ENCODE data around the gene CNTNAP5. TPM values are rescaled to one million over a fixed set of nuclear protein-coding genes. Genes with fewer than 3 reads are reported as not detected.
A peak's percentile ranks its signal among the peaks of the same experiment; 100 is the strongest.

CNTNAP5 gene
- total RNA-seq, 2 donors from 2014 or later = 0.11 TPM; not detected in 1

- peak; percentile 10 for DNase-seq (ENCODE audit: low spot score)
- TF ChIP-seq POLR2AphosphoS5 (IDR thresholded peaks at IDR 0.05) = peak; percentile 33
- no peak for TF ChIP-seq CTCF (IDR thresholded peaks at IDR 0.05)
- no peak for TF ChIP-seq POLR2A (IDR thresholded peaks at IDR 0.05)
- Histone ChIP-seq H3K36me3 (no peaks in the 10 kb centered on the region), H3K27me3 (replicated peaks; ENCODE audit: insufficient read depth) (no peaks in the 10 kb centered on the region), H3K9me3 (no peaks in the 10 kb centered on the region), H3K4me3 (no peak overlapping the region), H3K4me1 (replicated peaks) (no peaks in the 10 kb centered on the region), H3K27ac (no peak overlapping the region)
- intact Hi-C loops (cut with DNase I) = no loop called here
- WGBS = 15% methylated on average over 6 of the region's 6 CpGs
Observed at GRCh38 chr2:124149571-124149970, 124.5 kb downstream of the CNTNAP5 start.

GRCh38 chr2:124151691-124152090, 126.6 kb downstream of the CNTNAP5 start:
- Histone ChIP-seq H3K27ac (no peak overlapping the region), H3K9me3 (no peaks in the 10 kb centered on the region), H3K27me3 (replicated peaks; ENCODE audit: insufficient read depth) (no peaks in the 10 kb centered on the region), H3K4me1 (replicated peaks) (no peaks in the 10 kb centered on the region), H3K36me3 (no peaks in the 10 kb centered on the region), H3K4me3 (no peak overlapping the region)
- WGBS = 87% methylated on average over 4 of the region's 4 CpGs
- intact Hi-C loops (cut with DNase I) = no loop called here
- TF ChIP-seq POLR2A (IDR thresholded peaks at IDR 0.05) (no peak), CTCF (IDR thresholded peaks at IDR 0.05) (no peak), POLR2AphosphoS5 (IDR thresholded peaks at IDR 0.05) (no peak)
- no peak for DNase-seq (ENCODE audit: low spot score)

DNA sequence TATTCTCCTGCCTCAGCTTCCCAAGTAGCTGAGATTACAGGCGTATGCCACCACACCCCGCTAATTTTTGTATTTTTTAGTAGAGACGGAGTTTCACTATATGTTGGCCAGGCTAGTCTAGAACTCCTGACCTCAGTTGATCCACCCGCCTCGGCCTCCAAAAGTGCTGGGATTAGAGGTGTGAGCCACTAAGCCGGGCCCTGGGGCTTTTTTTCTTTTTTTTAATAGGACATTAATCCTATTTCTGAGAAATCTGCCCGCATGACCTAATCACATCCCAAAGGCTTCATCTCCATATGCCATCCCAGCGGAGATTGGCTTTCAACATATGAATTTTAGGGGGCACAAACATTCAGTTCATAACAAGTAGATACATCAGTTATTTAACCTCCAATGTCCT, 128.6 kb downstream of the CNTNAP5 start:
- no peaks in the 10 kb centered on the region for H3K9me3 ChIP-seq
- no peak overlapping the region for H3K27ac ChIP-seq
- no peaks in the 10 kb centered on the region for H3K4me1 ChIP-seq (replicated peaks)
- intact Hi-C loops (cut with DNase I) = no loop called here
- no peaks in the 10 kb centered on the region for H3K27me3 ChIP-seq (replicated peaks; ENCODE audit: insufficient read depth)
- no peaks in the 10 kb centered on the region for H3K36me3 ChIP-seq
- 87% methylated on average over 8 of the region's 8 CpGs for WGBS
- TF ChIP-seq POLR2A (IDR thresholded peaks at IDR 0.05) (no peak), CTCF (IDR thresholded peaks at IDR 0.05) (no peak), POLR2AphosphoS5 (IDR thresholded peaks at IDR 0.05) (no peak)
- no peak overlapping the region for H3K4me3 ChIP-seq
- no peak for DNase-seq (ENCODE audit: low spot score)

- WGBS = 66% methylated on average over 1 of the region's 1 CpG
- Histone ChIP-seq H3K9me3 (no peaks in the 10 kb centered on the region), H3K27ac (no peak overlapping the region), H3K27me3 (replicated peaks; ENCODE audit: insufficient read depth) (no peaks in the 10 kb centered on the region), H3K36me3 (no peaks in the 10 kb centered on the region), H3K4me3 (no peak overlapping the region), H3K4me1 (replicated peaks) (no peaks in the 10 kb centered on the region)
- intact Hi-C loops (cut with DNase I) = no loop called here
- no peak for DNase-seq (ENCODE audit: low spot score)
- TF ChIP-seq POLR2A (IDR thresholded peaks at IDR 0.05) (no peak), CTCF (IDR thresholded peaks at IDR 0.05) (no peak), POLR2AphosphoS5 (IDR thresholded peaks at IDR 0.05) (no peak)
Observed at GRCh38 chr2:124159166-124159565, 134.1 kb downstream of the CNTNAP5 start.

DNA sequence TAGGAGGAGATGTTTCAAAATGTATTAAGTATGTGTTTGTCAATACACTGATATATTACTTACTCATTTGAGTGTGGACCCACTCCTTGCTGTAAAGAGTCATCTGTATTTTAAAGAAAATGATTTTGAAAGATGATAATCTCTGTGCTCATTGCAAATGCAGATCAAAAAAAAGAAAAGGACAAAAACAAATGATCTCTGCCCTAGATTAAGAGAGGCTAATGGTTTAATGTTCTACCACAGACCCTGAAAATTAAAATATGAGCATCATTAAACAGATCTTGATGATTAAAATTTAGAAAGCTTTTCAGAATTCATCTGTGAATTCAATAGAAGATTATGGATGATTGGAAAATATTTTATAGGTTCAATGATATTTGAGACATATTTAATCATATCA, 136.5 kb downstream of the CNTNAP5 start:
- Histone ChIP-seq H3K4me3 (no peak overlapping the region), H3K27me3 (replicated peaks; ENCODE audit: insufficient read depth) (no peaks in the 10 kb centered on the region), H3K4me1 (replicated peaks) (no peaks in the 10 kb centered on the region), H3K36me3 (no peaks in the 10 kb centered on the region), H3K27ac (no peak overlapping the region), H3K9me3 (no peaks in the 10 kb centered on the region)
- TF ChIP-seq CTCF (IDR thresholded peaks at IDR 0.05) (no peak), POLR2A (IDR thresholded peaks at IDR 0.05) (no peak), POLR2AphosphoS5 (IDR thresholded peaks at IDR 0.05) (no peak)
- DNase-seq (ENCODE audit: low spot score) = no peak
- intact Hi-C loops (cut with DNase I) = no loop called here
